ENCODE results near the gene DIPK1C.

The DIPK1C gene

GRCh38 chr18:74447404-74448152 is 9.5 kb downstream of the DIPK1C start:
- DNase-seq (ENCODE audit: low read depth in 1 of 2, low spot score in 1 of 2): no peak
- H3K4me3 ChIP-seq (replicated peaks; ENCODE audit: insufficient read depth, low read length): no peak overlapping the region
- peaks cover 14% of the 10 kb centered on the region for H3K27me3 ChIP-seq (ENCODE audit: insufficient read depth, poor library complexity, severe bottlenecking)
- no peak for TF ChIP-seq GABPA (IDR thresholded peaks at IDR 0.05; ENCODE audit: low read depth)
- no peak for TF ChIP-seq SPI1 (IDR thresholded peaks at IDR 0.05; ENCODE audit: borderline replicate concordance, low read depth)
- TF ChIP-seq REST (IDR thresholded peaks at IDR 0.05; ENCODE audit: insufficient replicate concordance, low read depth): no peak
- no peak overlapping the region for H3K27ac ChIP-seq (replicated peaks)

GRCh38 chr18:74446631-74447403 is 10.3 kb downstream of the DIPK1C start:
- Histone ChIP-seq H3K4me3 (replicated peaks; ENCODE audit: insufficient read depth, low read length) (no peak overlapping the region), H3K27ac (replicated peaks) (no peak overlapping the region), H3K27me3 (ENCODE audit: insufficient read depth, poor library complexity, severe bottlenecking) (peaks cover 7% of the 10 kb centered on the region)
- TF ChIP-seq GABPA (IDR thresholded peaks at IDR 0.05; ENCODE audit: low read depth) (no peak), CTCF (IDR thresholded peaks at IDR 0.05; ENCODE audit: insufficient read depth, low read length) (no peak), REST (IDR thresholded peaks at IDR 0.05; ENCODE audit: insufficient replicate concordance, low read depth) (no peak), POLR2AphosphoS5 (IDR thresholded peaks at IDR 0.05; ENCODE audit: low read depth) (no peak), SPI1 (IDR thresholded peaks at IDR 0.05; ENCODE audit: borderline replicate concordance, low read depth) (no peak)
- no peak for DNase-seq (ENCODE audit: low read depth in 1 of 2, low spot score in 1 of 2)

DNA sequence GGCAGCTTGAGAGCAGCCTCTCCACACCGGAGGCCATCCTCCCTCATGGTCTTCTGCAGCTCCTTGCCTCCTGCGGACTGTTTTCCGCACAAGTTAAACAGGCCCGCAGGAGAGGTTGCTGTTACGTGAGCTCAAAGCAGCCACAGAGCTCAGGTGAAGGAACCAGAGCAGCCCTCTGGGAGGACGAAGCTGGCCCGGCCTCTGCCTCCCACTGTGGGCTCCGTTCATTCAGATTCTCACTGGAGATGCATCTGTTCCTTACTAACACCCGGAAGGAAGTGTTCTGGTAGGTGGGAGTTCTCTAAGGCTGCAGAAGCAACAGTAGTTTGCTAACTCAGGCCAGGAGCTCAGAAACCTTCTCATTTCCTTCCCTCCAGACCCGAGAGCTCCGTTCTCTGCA is 10.9 kb downstream of the DIPK1C start:
- no peak for TF ChIP-seq SPI1 (IDR thresholded peaks at IDR 0.05; ENCODE audit: borderline replicate concordance, low read depth)
- no peak for TF ChIP-seq GABPA (IDR thresholded peaks at IDR 0.05; ENCODE audit: low read depth)
- TF ChIP-seq REST (IDR thresholded peaks at IDR 0.05; ENCODE audit: insufficient replicate concordance, low read depth): no peak
- TF ChIP-seq POLR2AphosphoS5 (IDR thresholded peaks at IDR 0.05; ENCODE audit: low read depth): no peak
- no peak for TF ChIP-seq CTCF (IDR thresholded peaks at IDR 0.05; ENCODE audit: insufficient read depth, low read length)
- H3K27me3 ChIP-seq (ENCODE audit: insufficient read depth, poor library complexity, severe bottlenecking): peaks cover under 1% of the 10 kb centered on the region
- no peak overlapping the region for H3K4me3 ChIP-seq (replicated peaks; ENCODE audit: insufficient read depth, low read length)
- DNase-seq (ENCODE audit: low read depth in 1 of 2, low spot score in 1 of 2): no peak
- no peak overlapping the region for H3K27ac ChIP-seq (replicated peaks)

Data from HL-60 (cell line).